Measurements from ENCODE around the gene FBP2.

GRCh38 chr9:94639061-94639998, 45.7 kb upstream of the FBP2 start, which contains the start of gene FBP1:
- TF ChIP-seq YY1 (IDR thresholded peaks at IDR 0.05; ENCODE audit: low read depth, low read length) = 0 out of 2 replicates have a peak, but pooled peaks have one; percentile 16
- no peak for TF ChIP-seq SMC3 (IDR thresholded peaks at IDR 0.05; ENCODE audit: borderline replicate concordance, low read length)
- no peak for TF ChIP-seq SUZ12 (IDR thresholded peaks at IDR 0.05; ENCODE audit: unreplicated experiment)
- TF ChIP-seq ZZZ3 (IDR thresholded peaks at IDR 0.05; ENCODE audit: control insufficient read depth, insufficient read length, low read depth) = no peak
- TF ChIP-seq TBL1XR1 (IDR thresholded peaks at IDR 0.05; ENCODE audit: low read depth, low read length) = no peak
- TF ChIP-seq CTCF (IDR thresholded peaks at IDR 0.05 in 2 of 3, conservative IDR thresholded peaks at IDR 0.05 in 1 of 3; ENCODE audit: control insufficient read depth in 2 of 3, extremely low read depth in 1 of 3, insufficient read depth in 1 of 3, low read depth in 3 of 3, low read length in 3 of 3) = no peak
- TF ChIP-seq ETV6 (conservative IDR thresholded peaks at IDR 0.05 in 1 of 2, IDR thresholded peaks at IDR 0.05 in 1 of 2; ENCODE audit: borderline replicate concordance in 1 of 2, low read depth in 1 of 2) = no peak
- TF ChIP-seq BCL11A (IDR thresholded peaks at IDR 0.05; ENCODE audit: low read depth, low read length) = no peak
- TF ChIP-seq FOXK2 (IDR thresholded peaks at IDR 0.05) = no peak
- TF ChIP-seq ZNF687 (IDR thresholded peaks at IDR 0.05) = no peak
- no peak for TF ChIP-seq SPI1 (IDR thresholded peaks at IDR 0.05; ENCODE audit: borderline replicate concordance, insufficient read depth, low read depth, low read length)
